Measurements from ENCODE around the gene RFESD.

GRCh38 chr5:95631255-95631958 lies 15.2 kb upstream of the RFESD start:
- TF ChIP-seq MXI1 (IDR thresholded peaks at IDR 0.05; ENCODE audit: low read depth, low read length) (no peak), FOXJ3 (CRISPR knock-in tag; IDR thresholded peaks at IDR 0.05) (no peak), CTCF (IDR thresholded peaks at IDR 0.05) (no peak), NRF1 (IDR thresholded peaks at IDR 0.05; ENCODE audit: low read depth, low read length) (no peak), FOXM1 (IDR thresholded peaks at IDR 0.05; ENCODE audit: low read depth) (no peak), RXRA (IDR thresholded peaks at IDR 0.05; ENCODE audit: borderline replicate concordance, low read depth) (no peak), ELF1 (IDR thresholded peaks at IDR 0.05) (no peak), POLR2AphosphoS5 (IDR thresholded peaks at IDR 0.05; ENCODE audit: low read depth, low read length) (no peak), RCOR1 (IDR thresholded peaks at IDR 0.05; ENCODE audit: low read length) (no peak)
- TF ChIP-seq, protein P1, sequence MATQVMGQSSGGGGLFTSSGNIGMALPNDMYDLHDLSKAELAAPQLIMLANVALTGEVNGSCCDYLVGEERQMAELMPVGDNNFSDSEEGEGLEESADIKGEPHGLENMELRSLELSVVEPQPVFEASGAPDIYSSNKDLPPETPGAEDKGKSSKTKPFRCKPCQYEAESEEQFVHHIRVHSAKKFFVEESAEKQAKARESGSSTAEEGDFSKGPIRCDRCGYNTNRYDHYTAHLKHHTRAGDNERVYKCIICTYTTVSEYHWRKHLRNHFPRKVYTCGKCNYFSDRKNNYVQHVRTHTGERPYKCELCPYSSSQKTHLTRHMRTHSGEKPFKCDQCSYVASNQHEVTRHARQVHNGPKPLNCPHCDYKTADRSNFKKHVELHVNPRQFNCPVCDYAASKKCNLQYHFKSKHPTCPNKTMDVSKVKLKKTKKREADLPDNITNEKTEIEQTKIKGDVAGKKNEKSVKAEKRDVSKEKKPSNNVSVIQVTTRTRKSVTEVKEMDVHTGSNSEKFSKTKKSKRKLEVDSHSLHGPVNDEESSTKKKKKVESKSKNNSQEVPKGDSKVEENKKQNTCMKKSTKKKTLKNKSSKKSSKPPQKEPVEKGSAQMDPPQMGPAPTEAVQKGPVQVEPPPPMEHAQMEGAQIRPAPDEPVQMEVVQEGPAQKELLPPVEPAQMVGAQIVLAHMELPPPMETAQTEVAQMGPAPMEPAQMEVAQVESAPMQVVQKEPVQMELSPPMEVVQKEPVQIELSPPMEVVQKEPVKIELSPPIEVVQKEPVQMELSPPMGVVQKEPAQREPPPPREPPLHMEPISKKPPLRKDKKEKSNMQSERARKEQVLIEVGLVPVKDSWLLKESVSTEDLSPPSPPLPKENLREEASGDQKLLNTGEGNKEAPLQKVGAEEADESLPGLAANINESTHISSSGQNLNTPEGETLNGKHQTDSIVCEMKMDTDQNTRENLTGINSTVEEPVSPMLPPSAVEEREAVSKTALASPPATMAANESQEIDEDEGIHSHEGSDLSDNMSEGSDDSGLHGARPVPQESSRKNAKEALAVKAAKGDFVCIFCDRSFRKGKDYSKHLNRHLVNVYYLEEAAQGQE (IDR thresholded peaks at IDR 0.05; ENCODE audit: low read depth, low read length) = no peak
- TF ChIP-seq, protein P2, sequence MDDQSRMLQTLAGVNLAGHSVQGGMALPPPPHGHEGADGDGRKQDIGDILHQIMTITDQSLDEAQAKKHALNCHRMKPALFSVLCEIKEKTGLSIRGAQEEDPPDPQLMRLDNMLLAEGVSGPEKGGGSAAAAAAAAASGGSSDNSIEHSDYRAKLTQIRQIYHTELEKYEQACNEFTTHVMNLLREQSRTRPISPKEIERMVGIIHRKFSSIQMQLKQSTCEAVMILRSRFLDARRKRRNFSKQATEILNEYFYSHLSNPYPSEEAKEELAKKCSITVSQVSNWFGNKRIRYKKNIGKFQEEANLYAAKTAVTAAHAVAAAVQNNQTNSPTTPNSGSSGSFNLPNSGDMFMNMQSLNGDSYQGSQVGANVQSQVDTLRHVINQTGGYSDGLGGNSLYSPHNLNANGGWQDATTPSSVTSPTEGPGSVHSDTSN (IDR thresholded peaks at IDR 0.05) = 0 out of 2 replicates have a peak, but pooled peaks have one; percentile 3
